HG02981 (cell line): ENCODE data around the gene KLRG1.

ENCODE experiments used
- ATAC-seq: cut with Tn5 transposase; IDR thresholded peaks from one replicate; pipeline ENCODE4 v1.9.1; 2021; ENCODE audit warnings: mild to moderate bottlenecking, moderate library complexity; ENCODE audit not compliant: unreplicated experiment

KLRG1 gene

DNA sequence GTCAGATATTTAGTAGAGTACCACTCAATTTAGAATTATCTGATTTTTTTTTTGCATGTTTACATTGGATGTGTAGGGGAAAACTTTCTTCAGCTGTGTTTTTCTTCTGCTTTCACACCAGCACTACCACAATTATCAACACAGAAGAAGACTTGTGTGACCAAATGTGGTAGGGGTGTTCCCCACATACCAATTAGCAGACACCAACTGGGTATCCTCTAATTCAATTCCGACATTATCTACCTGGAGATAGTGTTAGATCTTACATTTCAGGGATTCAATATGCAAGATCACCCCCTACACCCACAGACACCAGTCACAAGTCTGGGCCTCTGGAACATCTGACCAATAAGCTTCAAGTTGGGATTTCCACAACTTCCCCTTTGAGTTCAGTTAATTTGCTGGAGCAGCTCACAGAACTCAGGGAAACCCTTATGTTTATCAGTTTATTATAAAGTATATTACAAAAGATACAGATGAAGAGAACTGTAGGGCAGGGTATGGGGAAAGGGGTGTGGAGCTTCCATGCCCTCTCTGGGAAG lies 4.1 kb upstream of the KLRG1 start:
- no peak for ATAC-seq

DNA sequence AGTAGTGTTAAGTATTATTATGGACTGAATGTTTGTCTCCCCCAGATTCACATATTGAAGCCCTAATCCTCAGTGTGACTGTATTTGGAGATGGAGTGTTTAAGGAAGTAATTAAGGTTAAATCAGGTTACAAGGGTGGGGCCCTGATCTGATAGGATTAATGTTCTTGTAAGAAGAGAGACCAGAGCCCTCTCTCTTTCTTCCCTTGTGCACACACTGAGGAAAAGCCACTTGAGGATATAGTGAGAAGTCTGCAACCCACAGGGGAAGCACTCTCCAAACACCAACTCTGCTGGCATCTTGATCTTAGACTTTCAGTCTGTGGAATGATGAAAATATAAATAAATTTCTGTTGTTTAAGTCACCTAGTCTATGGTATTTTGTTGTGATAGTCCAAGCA lies 2.2 kb upstream of the KLRG1 start:
- no peak for ATAC-seq

DNA sequence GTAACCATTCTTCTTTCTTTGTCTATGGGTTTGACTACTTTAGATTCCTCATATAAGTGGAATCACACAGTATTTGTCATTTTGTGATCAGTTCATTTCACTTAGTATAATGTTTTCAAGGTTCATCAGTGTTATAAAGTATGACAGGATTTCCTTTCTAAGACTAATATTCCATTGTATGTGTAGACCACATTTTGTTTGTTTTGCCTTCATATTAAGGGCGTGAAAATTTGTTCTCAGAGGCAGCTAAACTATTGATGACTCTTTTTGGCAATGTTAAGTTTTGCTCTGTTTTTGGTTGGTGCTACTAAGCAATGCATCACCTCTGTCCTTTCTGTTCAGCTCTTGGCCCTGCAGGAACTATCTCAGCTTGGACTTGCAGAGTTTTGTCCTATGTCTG lies 1.7 kb upstream of the KLRG1 start:
- ATAC-seq = no peak

DNA sequence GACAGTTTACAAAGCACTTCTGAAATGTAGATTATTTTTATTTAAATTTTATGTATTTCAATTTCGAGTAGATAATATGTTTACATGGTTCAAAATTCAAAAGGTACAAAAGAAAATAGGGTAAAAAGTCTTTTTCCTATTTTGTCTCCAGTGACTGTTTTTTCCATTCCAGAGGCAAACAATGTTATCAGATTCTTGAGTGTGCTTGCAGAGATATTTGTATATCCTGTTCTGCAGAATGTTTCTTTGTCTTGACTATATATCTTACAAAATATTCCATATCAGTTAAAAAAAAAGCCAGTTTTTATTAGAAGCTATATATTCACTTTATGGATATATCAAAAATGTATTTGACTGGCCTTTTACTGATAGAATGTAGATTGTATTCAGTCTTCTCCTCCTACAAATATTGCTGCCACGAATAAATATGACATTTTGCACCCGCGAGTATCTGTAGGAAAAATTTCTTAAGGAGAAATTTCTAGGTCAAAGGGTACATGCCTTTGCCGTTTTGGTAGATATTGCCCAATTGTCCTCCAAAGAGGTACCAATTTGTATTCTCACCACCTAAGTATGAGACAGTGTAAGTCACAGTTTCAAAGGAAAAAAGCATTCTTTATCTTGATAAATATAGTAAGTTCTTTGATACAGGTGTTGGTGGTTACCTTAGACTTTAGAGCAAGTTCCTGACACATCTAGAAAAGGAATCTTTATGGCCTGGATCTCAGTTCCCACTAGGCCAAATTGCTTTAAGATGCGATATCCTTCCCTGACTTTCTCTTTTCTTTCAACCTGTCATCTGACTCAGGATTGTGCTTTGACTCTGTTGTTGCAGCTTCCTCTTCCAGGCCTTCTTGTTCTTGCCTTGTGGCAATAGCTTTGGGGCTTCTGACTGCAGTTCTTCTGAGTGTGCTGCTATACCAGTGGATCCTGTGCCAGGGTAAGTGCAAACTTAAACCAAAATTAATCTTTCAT lies 2.3 kb downstream of the KLRG1 start:
- ATAC-seq = no peak

DNA sequence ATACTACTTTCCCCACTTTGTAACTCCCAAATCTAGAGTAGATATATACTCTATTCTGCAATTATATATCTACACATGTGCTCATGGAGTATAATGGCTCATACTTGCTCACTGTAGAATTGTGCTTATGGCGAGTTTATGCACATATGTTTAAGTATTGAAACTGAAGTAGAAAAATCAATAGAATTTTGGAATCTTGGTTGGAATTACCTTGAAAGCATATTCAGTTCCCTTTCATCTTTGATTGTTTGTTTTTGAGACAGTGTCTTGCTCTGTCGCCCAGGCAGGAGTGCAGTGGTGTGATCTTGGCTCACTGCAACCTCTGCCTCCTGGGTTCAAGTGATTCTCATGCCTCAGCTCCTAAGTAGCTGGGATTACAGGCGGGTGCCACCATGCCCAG lies 4.5 kb downstream of the KLRG1 start:
- ATAC-seq = no peak

DNA sequence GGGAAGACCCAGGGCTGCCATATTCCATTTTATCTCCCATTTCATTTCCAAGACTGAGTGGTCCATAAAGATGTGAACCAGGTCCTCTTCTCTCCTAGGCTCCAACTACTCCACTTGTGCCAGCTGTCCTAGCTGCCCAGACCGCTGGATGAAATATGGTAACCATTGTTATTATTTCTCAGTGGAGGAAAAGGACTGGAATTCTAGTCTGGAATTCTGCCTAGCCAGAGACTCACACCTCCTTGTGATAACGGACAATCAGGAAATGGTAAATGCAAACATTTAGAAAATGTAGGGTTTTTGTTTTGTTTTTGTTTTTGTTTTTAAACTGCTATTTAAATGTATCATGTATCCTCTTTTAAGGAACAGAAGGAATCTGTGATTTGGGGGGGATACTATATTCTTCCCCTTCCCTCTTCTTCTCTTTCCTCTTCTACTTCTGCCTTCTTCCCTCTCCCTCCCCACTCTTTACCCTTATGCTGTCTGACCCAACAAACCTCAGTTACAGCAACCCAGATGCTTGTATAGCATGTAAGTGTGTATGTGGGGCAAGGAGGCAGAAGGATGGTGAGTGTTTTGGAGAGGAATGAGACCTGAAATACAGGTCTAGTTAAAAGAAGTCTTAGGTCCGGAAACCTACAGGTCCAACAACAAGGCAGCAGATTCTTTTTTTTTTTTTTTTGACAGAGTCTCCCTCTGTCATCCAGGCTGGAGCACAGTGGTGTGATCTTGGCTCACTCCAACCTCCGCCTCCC lies 5.9 kb downstream of the KLRG1 start:
- ATAC-seq = no peak

DNA sequence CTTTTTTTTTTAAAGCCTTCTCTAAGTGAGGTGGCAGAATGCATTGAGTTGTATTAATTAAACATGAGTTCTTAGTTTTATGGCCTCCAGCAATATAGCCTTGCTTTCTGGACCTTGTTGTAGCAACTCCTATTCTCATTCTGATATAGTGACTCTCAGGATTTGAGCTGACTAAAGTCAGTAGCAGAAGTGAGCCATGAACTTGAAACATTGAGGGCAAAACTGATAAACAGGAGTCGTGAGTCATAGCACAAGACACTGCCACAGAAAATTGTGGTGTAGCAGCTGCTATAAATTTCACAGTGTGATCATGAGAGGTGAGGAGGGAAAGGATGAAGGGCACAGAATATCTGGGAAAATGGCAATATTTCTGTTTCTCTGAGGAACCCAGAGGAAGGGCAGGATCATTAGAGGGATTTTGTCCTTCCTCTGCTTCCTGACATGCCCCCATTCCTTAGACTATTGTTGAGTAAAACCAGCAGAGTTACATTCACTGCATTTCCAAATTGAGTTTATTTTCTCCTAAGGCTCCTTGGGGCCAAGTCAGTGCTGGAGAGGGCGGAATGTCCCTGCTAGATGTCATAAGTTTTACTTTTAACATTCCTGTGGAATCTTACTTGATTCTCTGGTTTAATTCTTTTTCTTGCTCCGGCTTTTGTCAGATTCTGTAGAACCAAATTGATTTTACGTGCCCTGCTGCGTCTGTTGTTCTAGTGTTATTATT lies 7.5 kb downstream of the KLRG1 start:
- peak; percentile 97 for ATAC-seq

DNA sequence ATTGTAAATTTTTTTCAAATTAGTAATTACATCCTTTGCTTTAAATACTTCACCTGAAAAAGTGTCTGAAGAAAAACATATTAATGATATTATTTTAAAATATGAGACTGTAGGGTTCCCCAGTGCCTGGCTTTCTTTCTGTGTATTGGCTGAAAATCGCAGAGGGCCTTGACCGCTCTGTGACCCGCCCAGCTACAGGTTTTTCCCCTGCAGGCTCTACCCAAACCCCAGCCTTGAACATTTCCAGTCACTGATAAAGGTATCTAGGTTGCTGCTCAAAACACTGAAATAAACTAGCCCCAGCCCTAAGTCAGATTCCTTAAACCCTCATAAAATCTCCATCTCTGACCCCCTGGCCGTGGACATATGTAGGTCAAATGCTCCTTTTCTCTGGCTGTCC lies 11.9 kb downstream of the KLRG1 start:
- no peak for ATAC-seq

DNA sequence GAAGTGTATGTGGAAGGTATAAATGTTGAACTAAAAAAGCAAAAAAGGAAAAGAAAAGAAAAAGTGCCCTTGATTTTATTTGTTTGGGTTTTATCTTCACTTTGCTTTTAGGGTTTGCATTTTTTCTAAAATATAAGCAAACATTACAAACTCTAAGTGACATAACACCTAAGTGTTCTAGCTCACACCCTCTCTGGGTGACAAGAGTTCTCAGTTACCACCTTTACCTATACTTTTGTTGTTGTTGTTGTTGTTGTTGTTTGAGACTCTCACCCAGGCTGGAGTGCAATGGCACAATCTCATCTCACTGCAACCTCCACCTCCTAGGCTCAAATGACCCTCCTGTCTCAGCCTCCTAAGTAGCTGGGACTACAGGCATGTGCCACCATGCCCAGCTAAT lies 13.0 kb downstream of the KLRG1 start:
- ATAC-seq = no peak

DNA sequence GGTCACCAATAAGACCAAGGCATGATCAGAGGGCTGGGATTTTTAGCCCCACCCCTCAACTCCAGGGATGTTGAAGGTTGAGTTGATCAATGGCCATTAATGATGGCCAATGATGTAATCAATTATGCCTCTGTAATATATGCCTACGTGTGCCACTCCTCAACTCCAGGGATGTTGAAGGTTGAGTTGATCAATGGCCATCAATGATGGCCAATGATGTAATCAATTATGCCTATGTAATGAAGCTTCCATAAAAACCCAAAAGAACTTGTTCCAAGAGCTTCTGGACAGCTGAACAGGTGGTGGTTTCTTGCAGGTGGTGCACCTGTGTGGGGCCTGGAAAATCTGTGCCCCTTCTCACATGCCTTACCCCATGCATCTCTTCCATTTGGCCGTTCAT lies 33.2 kb downstream of the KLRG1 start:
- ATAC-seq = no peak

DNA sequence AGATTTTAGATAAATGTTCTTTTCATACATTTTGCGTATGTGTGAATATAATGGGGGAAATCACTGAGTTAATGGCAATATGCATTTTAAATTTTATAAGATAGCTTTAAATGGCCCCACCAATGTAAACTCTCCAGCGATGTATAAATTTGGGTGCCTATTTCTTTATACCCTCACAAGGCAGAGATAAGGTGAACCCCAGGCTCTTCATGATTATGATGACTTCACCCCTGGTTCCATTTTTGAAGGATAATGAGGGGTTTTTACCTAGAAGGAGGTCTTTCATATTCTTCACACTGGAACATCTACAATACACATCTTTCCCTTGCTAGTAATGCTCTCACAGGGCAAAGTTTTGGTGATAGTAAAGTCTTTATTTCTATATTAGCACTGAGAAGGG lies 35.2 kb downstream of the KLRG1 start:
- no peak for ATAC-seq

DNA sequence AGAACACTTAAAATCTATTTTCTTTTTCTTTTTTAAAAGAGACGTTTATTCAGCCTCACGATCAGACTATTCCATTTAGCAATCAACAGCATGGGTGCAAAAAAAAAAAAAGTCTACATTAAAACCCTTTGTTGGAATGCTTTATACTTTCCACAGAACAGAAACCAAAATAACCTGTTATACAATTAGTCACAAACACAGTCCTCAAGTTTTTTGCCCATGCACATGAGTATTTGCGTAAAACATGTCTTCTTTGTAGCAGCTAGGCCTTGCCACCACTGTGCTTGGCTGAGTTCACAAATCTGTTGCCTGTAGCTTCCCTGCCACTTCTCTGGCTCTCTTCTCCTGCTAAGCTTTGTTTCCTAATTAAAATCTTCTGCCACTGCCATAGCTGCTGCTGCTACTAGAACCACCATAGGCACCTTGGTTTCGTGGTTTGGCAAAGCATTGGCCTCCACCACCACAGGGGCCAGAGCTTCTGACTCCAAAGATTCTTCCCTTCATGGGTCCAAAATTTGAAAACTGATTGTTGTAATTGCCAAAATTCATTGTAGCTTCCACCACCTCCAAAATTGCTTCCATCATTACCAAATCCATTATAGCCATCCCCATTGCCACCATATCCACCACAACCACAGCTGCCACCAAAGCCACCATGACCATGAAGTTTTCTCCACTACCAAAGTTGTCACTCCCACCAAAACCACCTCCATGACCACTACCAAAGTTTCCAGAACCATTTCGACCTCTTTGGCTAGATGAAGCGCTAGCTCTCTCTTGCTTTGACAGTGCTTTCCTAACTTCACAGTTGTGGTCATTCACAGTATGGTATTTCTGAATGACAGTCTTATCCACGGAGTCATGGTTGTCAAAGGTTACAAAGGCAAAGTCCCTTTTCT lies 38.1 kb downstream of the KLRG1 start:
- no peak for ATAC-seq

DNA sequence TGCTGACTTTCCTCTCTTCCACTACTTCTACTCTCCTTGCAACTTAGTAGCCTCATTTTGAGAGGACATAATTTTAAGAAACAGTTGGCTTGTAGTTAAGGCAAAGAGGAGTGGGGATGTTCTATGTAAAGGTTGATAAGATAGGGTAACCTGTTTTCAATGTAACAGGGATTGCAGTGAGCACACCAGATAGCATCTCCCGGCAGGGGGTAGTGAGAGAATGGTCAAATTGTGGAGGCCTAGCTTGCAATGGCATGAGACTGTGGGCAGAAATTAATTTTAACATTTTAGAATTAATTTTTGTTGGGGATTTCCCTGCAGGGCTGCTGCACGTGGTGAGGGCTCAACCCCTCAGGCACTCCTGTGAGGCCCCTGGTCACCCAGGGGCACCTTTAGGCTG lies 41.4 kb downstream of the KLRG1 start:
- ATAC-seq = no peak

DNA sequence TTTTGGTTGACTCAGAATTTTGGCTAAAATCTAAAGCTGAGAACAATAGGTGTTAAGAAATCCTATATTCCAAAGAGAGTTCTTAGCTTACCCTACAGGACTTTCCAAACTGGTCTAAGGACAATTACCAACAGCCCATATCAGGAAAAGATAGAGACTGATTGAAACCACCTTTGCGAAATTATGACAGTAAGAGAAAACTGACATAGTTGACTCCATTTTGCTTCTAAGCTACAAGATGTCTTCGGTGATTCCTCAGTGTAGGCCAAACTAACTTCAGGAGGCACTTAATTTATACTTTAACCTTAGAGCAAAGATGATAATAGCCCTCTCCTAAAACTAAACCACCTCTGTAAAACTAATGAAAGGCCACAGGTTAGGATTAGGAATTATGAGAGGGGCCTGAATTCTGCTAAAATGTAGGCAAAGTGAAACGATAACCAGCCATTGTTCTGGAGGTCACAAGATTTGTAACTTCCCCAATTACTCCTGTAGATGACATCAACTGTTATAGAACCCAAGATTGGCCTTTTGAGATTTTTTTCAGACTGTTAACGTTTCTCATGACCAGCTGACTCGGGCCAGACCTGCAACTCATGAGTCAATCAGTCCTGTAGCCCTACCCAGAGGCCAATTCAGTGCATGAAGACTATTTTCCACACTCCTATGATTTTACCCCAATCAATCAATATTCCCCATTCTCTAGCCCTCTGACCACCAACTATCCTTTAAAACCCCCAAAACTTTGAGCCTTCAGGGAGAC lies 43.0 kb downstream of the KLRG1 start:
- no peak for ATAC-seq

DNA sequence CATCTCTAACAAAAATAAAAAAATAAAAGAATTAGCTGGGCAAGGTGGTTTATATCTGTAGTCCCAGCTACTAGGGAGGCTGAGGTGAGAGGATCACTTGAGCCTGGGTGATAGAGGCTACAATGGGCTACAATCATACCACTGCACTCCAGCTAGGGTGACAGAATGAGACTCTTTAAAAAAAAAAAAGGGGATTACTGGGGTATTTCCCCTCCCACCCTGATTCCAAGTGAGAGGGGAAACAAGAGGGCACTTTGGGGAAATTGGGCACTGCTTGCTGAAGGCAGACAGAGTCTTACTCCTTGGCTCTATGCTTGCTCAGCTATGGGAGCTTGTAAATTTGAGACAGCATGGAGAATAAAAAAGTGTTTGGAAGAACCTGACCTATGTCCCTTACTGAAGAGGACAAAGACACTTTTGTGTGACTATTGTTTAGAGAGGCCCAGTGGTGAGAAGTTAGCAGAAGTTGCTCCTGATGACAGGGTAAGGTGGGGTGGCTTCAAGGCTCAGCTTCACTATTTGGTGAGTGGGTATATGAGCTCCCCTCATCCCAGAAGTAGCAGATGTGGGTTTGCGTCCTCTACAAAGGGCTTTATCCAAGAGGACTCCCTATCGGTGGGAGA lies 44.0 kb downstream of the KLRG1 start:
- no peak for ATAC-seq

DNA sequence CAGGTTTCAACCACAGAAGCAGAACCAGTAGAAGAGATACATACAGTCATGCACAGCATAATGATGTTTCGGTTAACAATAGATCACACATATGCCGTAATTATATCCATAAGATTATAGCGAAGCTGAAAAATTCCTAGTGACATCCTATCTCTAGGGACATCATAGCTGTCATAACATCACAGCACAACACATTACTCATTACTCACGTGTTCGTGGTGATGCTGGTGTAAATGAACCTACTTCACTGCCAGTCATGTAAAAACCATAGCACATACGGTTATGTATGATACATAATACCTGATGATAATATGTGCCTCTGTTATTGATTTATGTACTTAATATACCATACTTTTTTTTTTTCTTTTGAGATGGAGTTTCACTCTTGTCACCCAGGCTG lies 44.7 kb downstream of the KLRG1 start:
- ATAC-seq = no peak

DNA sequence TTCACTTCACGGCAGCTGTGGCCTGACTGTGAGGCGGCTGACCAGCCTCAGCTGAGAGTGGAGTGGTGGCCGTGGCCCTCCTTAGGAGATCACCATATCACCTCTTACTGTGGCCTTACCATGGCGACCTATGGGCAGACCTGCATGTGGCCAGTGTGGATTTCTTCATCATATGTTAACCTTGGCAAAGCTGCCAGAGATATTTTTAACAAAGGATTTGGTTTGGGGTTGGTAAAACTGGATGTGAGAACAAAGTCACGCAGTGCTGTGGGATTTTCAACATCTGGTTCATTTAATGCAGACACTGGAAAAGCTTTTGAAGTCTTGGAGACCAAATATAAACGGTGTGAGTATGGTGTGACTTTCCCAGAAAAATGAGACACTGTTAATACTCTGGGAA lies 46.9 kb downstream of the KLRG1 start:
- no peak for ATAC-seq

DNA sequence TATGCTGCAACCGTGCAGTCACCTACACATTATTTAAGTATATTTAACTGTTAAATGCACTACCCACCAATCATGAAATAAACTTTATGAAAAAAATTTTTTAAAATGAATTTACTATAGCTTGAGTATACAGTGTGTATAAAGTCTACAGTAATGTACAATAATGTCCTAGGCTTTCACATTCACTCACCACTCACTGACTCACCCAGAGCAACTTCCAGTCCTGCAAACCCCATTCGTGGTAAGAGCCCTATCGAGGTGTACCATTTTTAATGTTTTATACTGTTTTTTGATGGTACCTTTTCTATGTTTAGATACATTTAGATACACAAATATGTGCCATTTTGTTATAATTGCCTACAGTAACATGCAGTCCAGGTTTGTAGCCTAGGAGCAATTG lies 48.1 kb downstream of the KLRG1 start:
- ATAC-seq = no peak

DNA sequence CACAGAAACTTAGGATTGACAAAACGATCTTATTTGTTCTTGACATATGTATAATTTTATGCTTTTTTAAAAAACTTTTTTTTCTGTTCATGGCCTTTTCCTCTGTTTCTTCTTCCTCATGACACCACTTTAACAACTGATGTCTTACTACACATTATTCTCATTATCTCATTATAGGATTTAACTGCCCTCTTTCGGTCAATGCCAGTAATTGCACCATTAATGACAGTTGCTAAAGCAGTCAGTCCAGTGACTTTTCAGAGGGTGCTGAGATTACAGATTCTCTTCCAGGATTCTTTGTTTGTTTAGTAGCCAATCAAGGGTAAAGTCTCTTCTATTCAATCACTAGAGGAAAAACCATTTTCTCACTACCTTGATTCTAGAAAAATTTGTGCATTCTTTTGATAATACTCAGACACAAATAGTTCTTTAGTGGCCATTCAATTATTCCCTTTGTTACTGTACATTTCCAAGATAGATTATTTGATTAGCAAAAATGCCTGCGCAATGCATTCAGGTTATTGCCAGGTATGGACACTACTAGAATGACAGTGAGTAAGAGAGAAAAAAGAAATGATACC lies 50.1 kb downstream of the KLRG1 start:
- ATAC-seq = no peak
